Measurements from ENCODE around the gene TNFSF9. TPM values are rescaled to one million over a fixed set of nuclear protein-coding genes. Genes with fewer than 3 reads are reported as not detected.
"Not testable (repeated sequence)": the region's sequence is repeated elsewhere in the genome, so short reads cannot be mapped to it uniquely, and the experiment has no call there.

The TNFSF9 gene
- total RNA-seq, 1 donor = 10.5 TPM

DNA sequence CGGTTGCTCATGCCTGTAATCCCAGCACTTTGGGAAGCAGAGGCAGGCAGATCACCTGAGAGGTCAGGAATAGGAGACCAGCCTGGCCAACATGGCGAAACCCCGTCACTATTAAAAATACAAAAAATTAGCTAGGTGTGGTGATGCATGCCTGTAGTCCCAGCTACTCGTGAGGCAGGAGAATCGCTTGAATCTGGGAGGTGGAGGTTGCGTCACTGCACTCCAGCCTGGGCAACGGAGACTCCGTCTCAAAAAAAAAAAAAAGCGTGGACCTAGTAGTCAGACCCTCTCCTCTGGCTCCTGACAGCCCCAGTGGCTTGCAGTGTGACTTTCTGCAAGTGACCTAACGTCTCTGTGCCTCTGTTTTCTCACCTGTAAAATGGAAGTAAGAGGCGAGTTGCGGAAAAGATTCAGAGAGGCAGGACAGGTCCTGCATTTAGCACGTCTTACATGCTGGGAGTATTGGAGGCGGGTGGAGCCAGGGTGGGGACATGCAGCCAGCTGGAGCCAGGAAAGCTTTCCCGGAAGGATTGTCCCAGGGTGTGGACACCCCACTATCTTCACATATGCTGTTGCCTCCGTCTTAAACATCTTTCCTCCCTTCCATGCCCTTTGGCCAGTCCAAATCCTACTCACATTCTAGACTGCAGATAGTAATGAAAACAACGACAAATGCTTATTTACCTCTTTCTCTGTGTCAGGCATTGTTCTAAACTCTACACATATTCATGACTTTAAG is 31.6 kb upstream of the TNFSF9 start:
- H3K9me3 ChIP-seq (ENCODE audit: low read depth, low read length) = no peaks in the 10 kb centered on the region
- peaks cover 26% of the 10 kb centered on the region for H3K27me3 ChIP-seq (ENCODE audit: insufficient read depth, low read length)
- peaks cover 19% of the 10 kb centered on the region for H3K4me1 ChIP-seq (ENCODE audit: insufficient read depth, low read length)
- no peak overlapping the region for H3K4me3 ChIP-seq (ENCODE audit: low read length)

DNA sequence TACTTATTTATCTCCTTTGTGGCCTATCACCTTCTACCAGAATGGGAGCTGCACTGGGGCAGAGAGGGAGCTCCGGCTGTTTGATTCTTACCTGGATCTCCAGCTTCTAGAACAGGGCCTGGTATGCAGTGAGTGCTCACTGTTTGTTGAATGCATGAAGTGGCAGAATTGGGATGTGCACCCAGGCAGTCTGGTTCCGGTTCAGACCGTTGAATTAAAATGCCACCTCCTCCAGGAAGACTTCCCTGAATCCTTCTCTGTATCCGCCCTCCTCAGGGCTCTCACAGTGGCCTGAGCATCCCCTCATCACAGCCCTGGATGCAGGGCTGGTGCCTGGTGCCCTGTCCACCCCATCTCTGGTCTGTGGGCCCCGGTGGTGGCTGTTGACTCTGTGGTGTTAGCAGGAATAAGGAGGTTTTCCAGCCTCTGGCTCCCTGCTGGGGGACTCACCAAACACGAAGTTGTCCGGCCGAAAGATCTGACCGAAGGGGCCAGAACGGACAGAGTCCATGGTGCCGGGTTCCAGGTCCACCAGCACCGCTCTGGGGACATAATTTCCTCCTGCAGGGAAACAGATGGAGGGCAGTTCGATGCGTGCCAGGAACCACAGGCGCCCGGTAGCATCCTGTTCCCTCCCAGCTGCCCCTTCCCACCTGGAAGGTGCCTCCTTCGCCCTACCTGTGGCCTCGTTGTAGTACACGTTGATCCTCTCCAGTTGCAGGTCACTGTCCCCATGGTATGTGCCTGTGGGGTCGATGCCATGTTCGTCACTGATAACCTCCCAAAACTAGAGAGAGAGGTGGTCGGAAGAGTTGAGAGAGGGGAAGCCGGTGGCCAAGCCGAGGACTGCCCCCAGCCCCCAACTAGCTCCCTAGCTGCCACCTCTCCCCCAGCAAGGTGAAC is 29.7 kb upstream of the TNFSF9 start:
- peaks cover 19% of the 10 kb centered on the region for H3K4me1 ChIP-seq (ENCODE audit: insufficient read depth, low read length)
- no peak overlapping the region for H3K4me3 ChIP-seq (ENCODE audit: low read length)
- H3K9me3 ChIP-seq (ENCODE audit: low read depth, low read length) = no peaks in the 10 kb centered on the region
- H3K27me3 ChIP-seq (ENCODE audit: insufficient read depth, low read length) = peaks cover 26% of the 10 kb centered on the region

DNA sequence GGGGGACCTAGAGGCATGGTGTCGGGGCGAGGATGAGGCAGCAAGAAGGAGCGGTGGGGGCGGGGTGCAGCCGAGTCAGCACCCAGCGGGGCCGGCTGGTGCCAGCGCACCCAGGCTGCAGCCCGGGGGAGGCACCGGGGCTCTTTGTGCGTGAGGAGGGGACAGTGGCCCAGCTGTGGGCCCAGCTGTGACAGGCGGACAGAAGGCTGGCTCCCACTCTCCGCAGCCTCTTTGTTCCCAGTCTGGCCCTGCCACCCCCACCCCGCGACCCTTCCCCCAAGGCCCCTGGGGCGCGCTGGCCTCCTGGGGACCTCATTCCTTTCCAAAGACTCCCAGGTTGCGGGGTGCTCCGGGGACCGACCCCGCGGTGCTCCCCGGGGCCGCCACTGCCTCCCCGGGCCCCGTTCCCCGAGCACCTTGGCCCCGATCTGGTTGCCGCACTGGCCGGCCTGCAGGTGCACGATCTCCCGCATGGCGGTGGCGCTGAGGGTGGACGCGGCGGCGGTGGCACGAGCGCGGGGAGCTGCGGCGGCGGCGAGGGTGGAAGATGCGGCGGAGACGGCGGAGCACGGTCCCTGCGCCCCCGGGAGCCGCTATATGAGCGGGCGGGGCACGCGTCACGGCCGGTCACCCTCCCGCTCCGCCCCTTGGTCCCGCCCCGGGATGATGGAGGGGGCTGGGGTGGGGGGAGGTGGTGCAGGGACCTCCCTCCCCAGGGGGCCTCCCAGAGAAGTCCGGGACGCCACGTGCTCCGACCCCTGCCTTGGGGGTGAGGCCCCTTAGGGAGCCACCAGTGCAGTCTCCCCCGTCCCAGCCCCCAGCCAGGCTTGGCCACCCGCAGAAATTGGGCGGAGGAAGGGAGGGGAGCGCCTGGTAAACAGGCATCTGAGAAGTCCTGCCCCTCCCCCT is 28.8 kb upstream of the TNFSF9 start, which contains the start of gene TUBB4A:
Gene TUBB4A, minus strand, starts transcription at position 570 of the 909 bp plus-strand sequence. Its CDS starts 97 bp downstream, at position 473.
- H3K9me3 ChIP-seq (ENCODE audit: low read depth, low read length) = no peaks in the 10 kb centered on the region
- peaks cover 26% of the 10 kb centered on the region for H3K27me3 ChIP-seq (ENCODE audit: insufficient read depth, low read length)
- H3K4me3 ChIP-seq (ENCODE audit: low read length) = peak within 1 kb of the TSS; percentile 23
- H3K4me1 ChIP-seq (ENCODE audit: insufficient read depth, low read length) = peaks cover 19% of the 10 kb centered on the region

DNA sequence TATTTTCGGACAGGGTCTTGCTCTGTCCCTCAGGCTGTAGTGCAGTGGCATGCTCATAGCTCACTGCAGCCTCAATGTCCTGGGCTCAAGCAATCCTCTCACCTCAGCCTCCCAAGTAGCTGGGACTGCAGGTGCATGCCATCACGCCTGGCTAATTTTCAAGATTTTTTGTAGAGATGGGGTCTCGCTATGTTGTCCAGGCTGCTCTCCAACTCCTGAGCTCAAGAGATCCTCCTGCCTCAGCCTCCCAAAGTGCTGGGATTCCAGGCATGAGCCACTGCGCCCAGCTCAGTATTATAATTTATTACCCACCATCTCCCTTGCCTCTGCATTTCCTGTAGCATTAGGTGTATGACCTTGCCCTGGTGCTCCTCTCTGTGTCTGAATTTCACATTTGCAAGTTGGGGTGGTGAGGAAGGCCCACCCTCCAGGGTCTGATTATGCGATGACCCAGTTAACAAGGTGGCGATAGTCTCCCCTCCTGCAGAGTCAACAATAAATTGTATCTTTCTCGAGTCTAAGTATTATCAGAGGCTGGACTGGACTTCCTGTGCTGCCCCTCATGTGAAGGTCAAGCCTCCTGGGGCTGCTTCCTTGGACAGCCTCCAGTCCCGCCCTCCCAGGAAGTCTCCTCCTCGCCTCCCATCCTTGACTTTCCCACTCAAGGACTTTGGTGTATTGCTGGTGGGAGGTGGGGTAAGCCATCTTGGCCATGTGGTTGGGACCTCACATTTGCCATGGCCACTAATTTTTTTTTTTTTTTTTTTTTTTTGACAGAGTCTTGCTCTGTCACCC is 27.2 kb upstream of the TNFSF9 start:
- Histone ChIP-seq H3K4me3 (ENCODE audit: low read length) (no peak overlapping the region), H3K4me1 (ENCODE audit: insufficient read depth, low read length) (peaks cover 14% of the 10 kb centered on the region), H3K9me3 (ENCODE audit: low read depth, low read length) (no peaks in the 10 kb centered on the region), H3K27me3 (ENCODE audit: insufficient read depth, low read length) (peaks cover 26% of the 10 kb centered on the region)

DNA sequence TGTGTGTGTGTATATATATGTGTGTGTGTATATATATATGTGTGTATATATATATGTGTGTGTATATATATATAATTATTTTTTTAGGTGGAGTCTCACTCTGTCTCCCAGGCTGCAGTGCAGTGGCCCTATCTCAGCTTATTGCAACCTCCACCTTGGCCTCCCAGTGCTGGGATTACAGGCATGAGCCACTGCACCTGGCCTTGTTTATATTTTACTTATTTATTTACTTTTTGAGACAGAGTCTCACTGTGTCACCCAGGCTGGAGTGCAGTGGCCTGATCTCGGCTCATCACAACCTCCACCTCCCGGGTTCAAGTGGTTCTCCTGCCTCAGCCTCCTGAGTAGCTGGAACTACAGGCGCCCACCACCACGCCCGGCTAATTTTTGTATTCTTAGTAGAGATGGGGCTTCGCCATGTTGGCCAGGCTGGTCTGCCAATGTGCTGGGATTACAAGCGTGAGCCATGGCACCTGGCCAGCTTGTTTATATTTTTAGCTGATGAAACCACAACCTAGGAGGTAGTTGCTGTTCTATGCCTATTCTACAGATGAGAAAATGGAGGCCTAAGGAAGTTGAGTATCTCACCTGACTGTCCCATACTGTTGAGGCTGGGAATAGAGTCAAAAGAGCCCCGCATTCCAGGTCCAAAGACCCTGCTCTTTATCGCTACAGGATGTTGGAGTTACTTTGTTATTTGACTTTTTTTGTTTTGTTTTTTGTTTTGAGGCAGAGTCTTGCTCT is 22.6 kb upstream of the TNFSF9 start:
- not testable (repeated sequence) for H3K9me3 ChIP-seq (ENCODE audit: low read depth, low read length); H3K4me1 ChIP-seq (ENCODE audit: insufficient read depth, low read length); H3K4me3 ChIP-seq (ENCODE audit: low read length); H3K27me3 ChIP-seq (ENCODE audit: insufficient read depth, low read length)

DNA sequence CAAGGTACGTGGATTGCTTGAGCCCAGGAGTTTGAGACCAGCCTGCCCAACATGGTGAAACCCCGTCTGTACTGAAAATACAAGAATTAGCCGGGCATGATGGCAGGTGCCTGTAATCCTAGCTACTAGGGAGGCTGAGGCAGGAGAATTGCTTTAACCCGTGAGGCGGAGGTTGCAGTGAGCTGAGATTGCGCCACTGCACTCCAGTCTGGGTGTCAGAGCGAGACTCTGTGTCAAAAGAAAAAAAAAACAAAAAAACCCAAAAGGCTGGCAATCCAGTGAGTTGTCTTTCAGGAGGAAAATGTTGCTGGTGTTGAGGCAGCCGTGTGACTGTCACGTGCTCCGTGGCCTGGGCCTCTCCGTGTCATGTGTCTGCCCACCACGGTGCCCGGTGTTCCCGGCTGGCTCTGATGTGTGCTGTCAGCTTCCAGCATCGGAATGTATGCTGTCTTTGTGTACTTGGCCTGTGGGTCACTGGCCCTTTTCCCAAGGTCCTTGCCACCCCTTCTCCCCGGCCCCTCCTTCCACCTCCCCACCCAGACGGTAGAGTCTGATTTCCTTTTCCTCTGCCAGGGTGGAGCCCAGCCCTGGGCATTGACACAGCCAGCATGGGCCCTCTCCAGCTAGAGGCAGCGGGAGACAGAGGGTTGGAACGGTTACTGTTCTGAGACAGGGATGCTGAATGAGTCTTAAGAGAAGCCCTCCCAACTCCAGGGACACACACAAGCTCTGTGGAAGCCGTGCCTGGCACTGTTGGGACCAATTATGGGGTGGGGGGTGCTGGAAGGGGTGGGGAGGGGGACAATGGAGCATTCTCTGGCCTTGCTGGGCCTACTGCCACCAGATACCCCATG is 21.5 kb upstream of the TNFSF9 start:
- Histone ChIP-seq H3K9me3 (ENCODE audit: low read depth, low read length) (no peaks in the 10 kb centered on the region), H3K4me3 (ENCODE audit: low read length) (no peak overlapping the region), H3K27me3 (ENCODE audit: insufficient read depth, low read length) (no peaks in the 10 kb centered on the region), H3K4me1 (ENCODE audit: insufficient read depth, low read length) (no peaks in the 10 kb centered on the region)

DNA sequence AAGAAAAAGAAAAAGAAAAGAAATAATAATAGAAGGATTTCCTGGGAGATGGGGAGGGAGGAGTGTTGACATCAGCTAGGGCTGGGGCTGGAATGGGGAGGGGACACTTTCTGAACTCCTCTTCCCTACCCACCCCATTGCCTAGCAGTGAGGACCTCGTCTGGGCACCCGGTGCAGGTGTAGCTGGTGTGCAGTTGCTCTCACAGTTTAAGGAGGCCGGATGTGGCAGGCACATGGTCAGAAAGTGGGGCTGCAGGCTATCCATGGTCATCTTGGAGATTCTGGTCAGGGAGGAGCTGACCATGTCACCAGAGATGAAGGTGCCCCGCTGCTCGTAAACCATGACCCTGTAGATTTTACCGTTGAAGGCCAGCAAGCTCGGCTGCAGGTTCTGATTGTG is 20.2 kb upstream of the TNFSF9 start:
- Histone ChIP-seq H3K27me3 (ENCODE audit: insufficient read depth, low read length) (no peaks in the 10 kb centered on the region), H3K9me3 (ENCODE audit: low read depth, low read length) (no peaks in the 10 kb centered on the region), H3K4me3 (ENCODE audit: low read length) (no peak overlapping the region), H3K4me1 (ENCODE audit: insufficient read depth, low read length) (no peaks in the 10 kb centered on the region)

DNA sequence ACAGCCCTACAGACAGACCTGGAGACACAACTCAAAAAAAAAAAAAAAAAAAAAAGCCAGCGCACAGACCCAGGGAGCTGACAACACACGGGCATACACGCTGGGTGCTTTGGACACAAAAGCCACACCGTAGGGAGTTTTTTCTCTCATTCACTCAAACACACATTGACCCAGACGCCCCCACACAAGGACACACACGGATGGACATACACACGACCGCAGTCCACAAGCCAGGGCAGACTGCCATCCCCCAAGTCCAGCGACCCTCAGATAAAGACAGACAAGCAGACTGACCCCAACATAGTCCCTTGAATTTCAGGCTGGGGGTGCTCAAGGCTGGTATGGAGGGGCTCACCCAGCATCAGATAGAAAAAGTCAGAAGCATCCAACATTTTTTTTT is 16.7 kb upstream of the TNFSF9 start:
- Histone ChIP-seq H3K9me3 (ENCODE audit: low read depth, low read length) (no peaks in the 10 kb centered on the region), H3K27me3 (ENCODE audit: insufficient read depth, low read length) (no peaks in the 10 kb centered on the region), H3K4me1 (ENCODE audit: insufficient read depth, low read length) (peaks cover 25% of the 10 kb centered on the region), H3K4me3 (ENCODE audit: low read length) (no peak overlapping the region)

DNA sequence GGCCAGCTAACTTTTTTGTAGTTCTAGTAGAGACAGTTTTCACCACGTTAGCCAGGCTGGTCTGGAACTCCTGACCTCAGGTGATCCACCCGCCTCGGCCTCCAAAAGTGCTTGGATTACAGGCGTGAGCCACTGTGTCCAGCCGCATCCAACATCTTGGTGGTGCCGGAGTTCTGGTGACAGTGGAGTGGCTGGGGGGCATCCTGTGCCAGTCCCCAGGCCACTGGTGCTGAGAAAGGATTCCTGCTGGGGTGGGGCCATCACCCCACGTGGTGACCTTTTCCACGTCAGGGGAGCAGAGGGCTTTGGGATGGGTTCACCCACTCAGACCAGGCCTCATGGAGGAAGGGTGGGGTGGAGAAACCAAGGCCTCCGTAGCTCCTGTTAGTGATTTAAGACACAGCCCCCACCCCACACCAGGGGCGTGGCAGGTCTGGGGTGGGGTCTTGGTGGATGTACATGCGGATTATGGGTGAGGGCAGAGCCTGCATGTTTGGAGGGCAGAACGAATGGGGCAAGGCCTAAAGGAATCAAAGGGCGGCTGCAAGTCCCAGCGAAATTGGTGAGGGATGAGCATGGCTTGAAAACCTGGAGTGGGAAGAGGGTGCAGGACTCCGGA is 15.8 kb upstream of the TNFSF9 start:
- H3K4me3 ChIP-seq (ENCODE audit: low read length) = no peak overlapping the region
- no peaks in the 10 kb centered on the region for H3K9me3 ChIP-seq (ENCODE audit: low read depth, low read length)
- peaks cover 25% of the 10 kb centered on the region for H3K4me1 ChIP-seq (ENCODE audit: insufficient read depth, low read length)
- H3K27me3 ChIP-seq (ENCODE audit: insufficient read depth, low read length) = no peaks in the 10 kb centered on the region

DNA sequence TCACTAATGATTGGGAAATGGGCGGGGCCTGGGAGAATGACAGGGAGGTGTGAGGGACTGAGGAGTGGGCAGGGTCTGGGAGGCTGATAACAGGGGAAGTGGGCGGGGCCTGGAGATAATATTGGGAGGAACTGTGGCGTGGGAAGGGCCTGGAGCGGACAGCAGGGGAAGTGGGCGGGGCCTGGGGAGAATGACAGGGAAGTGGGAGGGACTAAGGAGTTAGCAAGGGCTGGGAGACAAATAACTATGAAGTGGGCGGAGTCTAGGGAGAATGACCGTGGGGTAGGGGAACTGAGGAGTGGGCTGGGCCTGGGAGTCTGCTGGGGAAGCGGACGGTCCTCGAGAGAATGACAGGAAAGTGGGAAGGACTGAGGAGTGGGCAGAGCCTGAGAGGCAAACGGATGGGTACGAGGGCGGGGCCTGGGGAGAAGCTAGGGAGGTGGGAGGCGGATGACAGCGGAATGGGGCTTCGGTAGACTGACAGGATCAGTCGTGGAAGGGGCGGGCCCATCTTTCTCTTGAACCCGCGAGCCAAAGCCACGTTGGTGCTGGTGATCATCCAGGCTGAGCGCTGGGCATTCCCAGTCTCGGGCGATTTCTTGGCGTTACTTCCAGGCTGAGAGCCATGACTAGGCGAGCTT is 14.7 kb upstream of the TNFSF9 start:
- H3K27me3 ChIP-seq (ENCODE audit: insufficient read depth, low read length) = no peaks in the 10 kb centered on the region
- peaks cover 25% of the 10 kb centered on the region for H3K4me1 ChIP-seq (ENCODE audit: insufficient read depth, low read length)
- peak overlapping the region; percentile 52 for H3K4me3 ChIP-seq (ENCODE audit: low read length)
- H3K9me3 ChIP-seq (ENCODE audit: low read depth, low read length) = no peaks in the 10 kb centered on the region

DNA sequence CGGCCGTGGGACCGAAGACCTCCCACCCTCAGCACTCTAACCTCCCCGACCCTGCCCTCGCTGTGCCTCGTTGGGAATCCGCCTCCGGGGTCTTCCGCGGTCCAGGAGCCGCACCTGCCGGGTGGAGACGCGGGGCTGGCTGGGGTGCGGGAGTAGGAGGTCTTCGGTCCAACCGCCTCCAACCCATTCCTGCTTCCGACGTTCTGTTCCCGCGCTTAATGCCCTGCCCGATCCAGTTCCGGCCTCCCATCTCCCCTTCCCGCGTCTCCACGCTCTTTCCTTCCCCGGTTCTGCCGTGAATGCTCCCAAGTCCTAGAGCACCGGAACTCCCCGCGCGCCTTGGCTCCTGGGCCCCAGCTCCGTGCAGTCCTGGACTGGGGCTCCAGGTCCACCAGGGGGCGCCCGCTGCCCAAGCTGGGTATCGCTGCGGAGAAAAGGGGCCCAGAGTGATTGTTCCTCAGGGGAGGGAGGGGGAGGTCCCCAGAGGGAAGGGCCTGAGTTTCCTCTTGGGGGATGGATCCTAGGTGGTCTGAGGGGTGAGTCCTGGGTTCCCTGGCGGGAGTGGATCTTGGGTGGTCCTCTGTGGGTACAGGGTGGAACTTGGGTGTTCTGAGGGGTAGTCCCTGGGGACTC is 14.1 kb upstream of the TNFSF9 start:
- H3K27me3 ChIP-seq (ENCODE audit: insufficient read depth, low read length) = no peaks in the 10 kb centered on the region

More for the DNA sequence above, 14.1 kb upstream of the TNFSF9 start:
- H3K4me3 ChIP-seq (ENCODE audit: low read length) = peak overlapping the region; percentile 52
- peaks cover 29% of the 10 kb centered on the region for H3K4me1 ChIP-seq (ENCODE audit: insufficient read depth, low read length)
- no peaks in the 10 kb centered on the region for H3K9me3 ChIP-seq (ENCODE audit: low read depth, low read length)

Data from mononuclear cell (primary cell).